Activated CD4-positive, alpha-beta T cell treated with anti-CD3 and anti-CD28 coated beads, Interleukin-2, amount 50 U/mL, for 16 hours (primary cell): Measurements from ENCODE around the gene ARHGAP9.
A peak's percentile ranks its signal among the peaks of the same experiment; 100 is the strongest.
"Not testable (repeated sequence)": the region's sequence is repeated elsewhere in the genome, so short reads cannot be mapped to it uniquely, and the experiment has no call there.

Experiments
- DNase-seq: peaks from one replicate; pipeline ENCODE4 v3.0.0-alpha.2; 2020

Gene ARHGAP9

DNA sequence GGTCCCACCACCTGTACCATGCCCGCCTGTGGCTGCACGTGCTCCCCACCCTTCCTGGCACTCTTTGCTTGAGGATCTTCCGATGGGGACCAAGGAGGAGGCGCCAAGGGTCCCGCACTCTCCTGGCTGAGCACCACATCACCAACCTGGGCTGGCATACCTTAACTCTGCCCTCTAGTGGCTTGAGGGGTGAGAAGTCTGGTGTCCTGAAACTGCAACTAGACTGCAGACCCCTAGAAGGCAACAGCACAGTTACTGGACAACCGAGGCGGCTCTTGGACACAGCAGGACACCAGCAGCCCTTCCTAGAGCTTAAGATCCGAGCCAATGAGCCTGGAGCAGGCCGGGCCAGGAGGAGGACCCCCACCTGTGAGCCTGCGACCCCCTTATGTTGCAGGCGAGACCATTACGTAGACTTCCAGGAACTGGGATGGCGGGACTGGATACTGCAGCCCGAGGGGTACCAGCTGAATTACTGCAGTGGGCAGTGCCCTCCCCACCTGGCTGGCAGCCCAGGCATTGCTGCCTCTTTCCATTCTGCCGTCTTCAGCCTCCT lies 23.4 kb downstream of the ARHGAP9 start:
- DNase-seq, result peak; percentile 73

DNA sequence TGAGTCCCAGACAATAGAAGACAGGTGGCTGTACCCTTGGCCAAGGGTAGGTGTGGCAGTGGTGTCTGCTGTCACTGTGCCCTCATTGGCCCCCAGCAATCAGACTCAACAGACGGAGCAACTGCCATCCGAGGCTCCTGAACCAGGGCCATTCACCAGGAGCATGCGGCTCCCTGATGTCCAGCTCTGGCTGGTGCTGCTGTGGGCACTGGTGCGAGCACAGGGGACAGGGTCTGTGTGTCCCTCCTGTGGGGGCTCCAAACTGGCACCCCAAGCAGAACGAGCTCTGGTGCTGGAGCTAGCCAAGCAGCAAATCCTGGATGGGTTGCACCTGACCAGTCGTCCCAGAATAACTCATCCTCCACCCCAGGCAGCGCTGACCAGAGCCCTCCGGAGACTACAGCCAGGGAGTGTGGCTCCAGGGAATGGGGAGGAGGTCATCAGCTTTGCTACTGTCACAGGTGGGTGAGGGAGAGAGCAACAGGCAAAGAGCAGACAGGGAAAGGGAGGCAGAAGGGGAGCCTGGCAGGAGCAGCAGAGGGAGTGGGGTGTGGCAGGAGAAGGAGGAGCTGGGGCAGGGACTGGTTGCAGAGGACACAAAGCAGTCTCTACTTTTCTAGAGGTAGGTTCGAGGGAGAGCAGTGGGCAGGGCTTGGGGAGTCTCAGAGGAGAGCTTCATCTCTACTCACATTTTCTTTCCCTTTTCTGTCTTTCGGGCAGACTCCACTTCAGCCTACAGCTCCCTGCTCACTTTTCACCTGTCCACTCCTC lies 24.1 kb downstream of the ARHGAP9 start:
- DNase-seq, result no peak

DNA sequence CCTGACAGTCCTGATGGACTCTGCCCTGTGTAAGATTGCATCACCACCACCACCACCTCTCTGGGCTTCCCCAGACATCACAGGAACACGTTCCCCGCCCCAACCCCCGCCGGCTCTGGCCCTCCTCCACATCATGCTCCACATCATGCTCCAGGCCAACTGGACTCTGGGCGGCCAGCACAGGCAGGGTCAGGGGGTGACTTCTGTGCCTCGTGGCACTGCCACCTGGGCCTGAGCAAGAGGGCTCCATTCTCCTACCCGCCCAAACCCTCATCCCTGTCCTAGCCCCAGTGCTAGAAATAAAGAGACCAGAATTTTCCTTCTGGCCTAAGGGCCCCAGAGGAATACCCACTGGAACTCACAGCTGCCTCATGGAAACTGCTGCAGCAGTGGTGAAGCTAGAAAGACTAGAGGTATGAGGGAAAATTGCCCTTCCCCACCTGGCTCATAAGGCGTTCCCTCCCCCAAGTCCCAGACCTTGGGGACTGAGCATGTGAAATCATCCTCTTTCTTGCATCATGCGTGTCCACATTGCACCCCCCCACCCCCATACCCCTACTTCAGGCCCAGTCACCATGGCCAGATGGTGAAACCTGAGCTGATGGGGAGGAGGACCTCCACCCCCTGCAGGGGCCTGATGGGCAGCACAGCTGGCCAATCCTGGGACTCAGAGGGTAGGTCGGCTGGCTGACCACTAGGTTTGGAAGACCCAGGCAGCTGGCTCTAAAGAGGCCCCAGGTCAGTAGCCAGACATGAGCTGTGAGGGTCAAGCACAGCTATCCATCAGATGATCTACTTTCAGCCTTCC lies 24.9 kb downstream of the ARHGAP9 start, which contains the start of gene INHBE:
TSS of gene INHBE (plus strand) at position 742 of the 808 bp plus-strand sequence. CDS start 230 bp downstream, outside the sequence.
- no peak for DNase-seq

DNA sequence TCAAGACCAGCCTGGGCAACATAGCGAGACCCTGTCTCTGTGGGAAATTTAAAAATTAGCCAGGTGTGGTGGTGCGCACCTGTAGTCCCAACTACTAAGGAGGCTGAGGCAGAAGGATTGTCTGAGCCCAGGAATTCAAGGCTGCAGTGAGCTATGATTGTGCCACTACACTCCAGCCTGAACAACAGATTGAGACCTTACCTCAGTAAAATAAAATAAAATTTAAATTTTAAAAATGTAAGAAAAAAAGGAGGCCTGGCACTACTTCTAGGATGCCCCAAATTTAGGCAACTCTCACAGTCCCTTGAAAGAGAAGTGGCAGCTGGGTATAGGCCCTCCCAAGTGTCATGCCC lies 25.5 kb downstream of the ARHGAP9 start:
- DNase-seq, result no peak

DNA sequence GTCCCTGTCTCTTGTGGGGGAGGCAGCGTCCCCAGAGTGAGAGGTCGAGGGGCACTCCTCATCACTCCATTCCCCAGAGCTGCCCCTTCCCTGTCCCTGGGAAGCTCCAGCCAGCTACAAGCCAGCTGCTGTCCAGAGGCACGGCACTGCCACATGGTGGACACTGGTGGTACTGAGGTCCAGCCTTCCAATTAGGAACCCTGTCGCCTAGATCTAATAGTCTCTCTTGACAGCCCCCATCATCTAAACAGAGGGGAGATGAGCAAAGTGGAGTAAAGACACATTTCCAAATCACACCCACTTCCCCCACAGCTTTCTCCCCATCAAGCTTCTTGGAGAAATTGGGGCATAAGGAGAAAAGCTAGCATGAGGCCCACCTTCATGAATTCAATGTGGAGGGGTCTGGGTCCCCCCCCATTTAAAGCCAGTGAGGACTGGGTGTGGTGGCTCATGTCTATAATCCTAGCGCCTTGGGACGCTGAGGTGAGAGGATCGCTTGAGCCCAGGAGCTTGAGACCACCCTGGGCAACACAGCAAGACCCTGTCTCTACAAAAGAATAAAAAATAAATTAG lies 26.6 kb downstream of the ARHGAP9 start:
- peak; percentile 51 for DNase-seq

DNA sequence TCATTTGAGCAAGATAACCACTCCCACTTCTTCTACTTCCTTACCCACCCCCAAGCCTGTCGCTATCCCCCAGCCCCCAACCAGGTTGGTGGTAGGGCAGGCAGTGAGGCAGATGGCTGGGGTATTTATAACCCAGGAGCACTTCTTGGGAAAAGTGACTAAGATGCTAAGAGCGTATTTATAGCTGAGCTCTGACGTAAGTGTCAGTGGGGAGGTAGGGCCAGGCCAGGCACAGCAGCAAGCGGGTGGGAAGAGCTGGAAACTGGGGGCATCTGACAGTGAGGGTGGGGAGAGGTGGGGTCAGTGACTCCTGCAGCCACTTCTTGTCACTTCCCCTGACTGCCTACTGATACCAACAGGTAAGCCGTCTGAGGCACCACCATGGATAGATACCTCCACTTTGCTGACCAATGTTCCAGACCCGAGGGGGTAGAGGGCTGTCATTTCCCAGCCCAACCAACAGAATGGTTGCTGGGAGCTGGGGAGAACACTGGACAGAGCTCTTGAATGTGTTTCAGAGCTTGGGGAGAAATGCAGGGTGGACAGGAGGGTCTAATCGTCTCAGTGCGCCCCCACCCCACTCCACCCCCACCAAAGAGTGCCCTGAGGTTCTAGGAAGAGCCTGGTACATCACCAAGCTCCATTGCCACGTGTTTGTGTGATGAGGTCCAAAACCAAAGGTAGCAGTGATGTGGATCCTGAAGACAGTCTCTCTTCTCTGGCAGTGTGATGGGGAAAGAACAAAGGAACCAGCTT lies 27.3 kb downstream of the ARHGAP9 start:
- no peak for DNase-seq

DNA sequence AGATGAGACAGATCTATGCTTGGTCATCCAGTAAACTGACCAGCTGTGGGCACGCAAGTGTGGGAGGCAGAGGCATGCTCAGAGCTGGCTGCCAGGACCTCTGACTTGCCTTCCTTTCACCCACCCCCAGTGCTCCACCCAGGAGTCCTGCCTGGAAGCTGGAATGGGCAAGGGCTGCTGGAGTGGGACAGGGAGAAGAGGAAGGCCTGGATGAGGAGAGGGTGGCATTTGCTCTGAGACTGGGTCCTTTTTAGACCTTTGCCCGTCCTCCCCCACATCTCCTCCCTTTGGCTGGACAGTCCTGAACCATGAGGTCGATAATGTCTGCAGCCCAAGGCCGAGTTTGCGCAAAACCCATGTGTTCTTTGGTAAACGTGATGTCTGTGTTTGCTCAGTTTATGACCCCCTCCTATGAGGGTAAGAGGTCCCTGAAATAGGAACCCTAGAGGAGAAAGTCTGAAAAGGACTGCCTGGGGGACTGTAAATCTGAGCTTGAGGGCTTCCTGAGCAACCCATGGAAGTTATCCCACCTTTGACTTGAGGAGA lies 28.4 kb downstream of the ARHGAP9 start:
- DNase-seq, result no peak

DNA sequence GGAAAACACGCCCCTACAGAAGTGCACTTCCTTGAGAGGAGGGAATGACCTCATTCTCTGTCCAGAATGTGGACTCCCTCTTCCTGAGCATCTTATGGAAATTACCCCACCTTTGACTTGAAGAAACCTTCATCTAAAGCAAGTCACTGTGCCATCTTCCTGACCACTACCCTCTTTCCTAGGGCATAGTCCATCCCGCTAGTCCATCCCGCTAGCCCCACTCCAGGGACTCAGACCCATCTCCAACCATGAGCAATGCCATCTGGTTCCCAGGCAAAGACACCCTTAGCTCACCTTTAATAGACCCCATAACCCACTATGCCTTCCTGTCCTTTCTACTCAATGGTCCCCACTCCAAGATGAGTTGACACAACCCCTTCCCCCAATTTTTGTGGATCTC lies 29.6 kb downstream of the ARHGAP9 start:
- no peak for DNase-seq

DNA sequence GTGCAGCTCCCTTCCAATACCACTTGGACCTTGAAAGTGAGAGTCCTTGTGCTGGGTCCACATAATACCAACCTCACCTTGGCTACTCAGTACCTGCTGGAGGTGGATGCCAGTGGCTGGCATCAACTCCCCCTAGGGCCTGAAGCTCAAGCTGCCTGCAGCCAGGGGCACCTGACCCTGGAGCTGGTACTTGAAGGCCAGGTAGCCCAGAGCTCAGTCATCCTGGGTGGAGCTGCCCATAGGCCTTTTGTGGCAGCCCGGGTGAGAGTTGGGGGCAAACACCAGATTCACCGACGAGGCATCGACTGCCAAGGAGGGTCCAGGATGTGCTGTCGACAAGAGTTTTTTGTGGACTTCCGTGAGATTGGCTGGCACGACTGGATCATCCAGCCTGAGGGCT lies 30.3 kb downstream of the ARHGAP9 start:
- no peak for DNase-seq

DNA sequence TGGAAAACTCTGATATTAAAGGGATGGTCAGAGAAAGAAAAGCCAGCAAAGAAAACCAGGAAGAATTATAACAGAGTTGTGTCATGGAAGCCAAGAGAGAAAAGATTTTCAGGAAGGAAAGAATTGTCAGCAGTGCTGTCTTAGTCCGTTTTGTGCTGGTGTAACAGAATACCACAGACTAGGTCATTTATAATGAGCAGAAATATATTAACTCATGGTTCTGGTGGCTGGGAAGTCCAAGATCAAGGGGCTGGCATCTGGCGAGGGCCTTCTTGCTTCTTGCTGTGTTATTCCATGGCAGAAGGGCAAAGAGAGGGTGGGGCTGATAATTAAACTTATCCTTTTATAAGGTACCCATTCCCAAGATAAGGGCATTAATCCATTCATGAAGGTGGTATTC lies 31.0 kb downstream of the ARHGAP9 start:
- no peak for DNase-seq

DNA sequence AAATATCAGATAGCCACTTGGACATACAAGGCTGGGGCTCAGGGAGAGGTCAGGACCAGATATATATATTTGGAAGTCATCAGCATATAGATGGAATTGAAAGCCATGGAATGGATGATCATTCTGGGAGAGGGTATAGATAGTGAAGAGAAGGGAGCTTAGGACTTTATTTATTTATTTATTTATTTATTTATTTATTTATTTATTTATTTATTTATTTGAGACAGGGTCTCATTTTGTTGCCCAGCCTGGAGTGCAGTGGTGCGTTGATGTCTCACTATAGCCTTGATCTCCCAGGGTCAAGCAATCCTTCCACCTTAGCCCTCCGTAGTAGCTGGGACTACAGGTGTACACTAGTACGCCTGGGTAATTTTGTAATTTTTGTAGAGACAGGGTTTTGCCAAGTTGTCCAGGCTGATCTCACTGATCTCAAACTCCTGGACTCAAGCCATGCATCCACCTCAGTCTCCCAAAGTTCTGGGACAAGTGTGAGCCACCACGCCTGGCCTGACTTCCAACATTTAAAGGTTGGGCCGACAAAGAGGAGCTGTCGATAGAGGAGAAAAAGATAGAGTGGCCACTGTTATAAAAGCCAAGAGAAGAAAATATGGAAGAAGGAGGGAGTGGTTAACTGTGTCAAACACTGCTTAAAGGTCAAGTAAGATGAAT lies 33.2 kb downstream of the ARHGAP9 start:
- no peak for DNase-seq

DNA sequence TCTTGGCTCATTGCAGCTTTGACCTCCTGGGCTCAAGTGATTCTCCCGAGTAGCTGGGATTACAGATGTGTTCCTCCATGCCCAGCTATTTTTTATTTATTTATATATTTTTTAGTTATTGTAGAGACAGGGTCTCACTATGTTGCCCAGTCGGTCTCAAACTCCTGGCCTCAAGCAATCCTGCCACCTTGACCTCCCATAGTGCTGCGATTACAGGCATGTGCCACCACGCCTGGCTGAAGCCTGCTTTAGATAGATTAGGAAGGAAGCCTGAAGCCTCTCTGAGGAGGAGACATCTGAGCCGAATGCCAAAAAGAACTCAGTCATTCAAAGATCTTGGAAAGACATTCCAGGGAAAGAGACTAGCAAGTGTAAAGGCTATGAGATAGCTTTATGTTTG lies 34.9 kb downstream of the ARHGAP9 start:
- no peak for DNase-seq

DNA sequence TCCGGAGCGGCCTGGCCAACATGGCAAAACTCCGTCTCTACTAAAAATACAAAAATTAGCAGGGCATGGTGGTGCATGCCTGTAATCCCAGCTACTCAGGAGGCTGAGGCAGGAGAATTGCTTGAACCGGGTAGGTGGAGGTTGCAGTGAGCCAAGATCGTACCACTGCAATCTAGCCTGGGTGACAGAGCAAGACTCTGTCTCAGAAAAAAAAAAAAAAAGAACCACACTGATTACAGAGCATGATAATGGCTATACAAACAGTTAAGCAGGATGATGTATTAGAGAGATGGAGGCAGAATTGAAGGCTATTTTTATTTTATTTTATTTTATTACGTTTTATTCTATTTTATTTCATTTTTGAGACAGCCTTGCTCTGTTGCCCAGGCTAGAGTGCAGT lies 35.3 kb downstream of the ARHGAP9 start:
- not testable (repeated sequence) for DNase-seq

DNA sequence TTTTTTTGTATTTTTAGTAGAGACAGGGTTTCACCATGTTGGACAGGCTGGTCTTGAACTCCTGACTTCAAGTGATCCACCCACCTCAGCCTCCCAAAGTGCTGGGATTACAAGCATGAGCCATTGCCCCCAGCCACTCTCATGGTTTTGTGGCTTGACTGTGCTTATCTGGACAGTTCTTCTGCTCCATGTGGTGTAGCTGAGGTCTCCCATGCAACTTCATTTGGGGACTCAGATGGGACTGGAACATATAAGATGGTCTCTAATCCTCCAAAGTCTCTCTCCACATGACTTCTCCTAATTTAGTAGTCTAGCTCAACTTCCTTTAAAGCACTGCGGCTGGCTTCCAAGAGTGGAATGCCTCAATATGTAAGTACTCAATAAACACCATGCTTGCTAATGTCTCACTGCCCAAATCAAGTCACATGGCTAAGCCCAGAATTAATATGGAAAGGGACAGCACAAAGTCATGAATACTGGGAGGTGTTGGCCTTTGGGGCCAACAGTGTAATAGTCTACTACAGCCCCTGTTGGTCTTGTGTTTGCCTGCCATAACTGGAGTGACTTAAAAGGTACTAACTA lies 37.7 kb downstream of the ARHGAP9 start:
- no peak for DNase-seq

DNA sequence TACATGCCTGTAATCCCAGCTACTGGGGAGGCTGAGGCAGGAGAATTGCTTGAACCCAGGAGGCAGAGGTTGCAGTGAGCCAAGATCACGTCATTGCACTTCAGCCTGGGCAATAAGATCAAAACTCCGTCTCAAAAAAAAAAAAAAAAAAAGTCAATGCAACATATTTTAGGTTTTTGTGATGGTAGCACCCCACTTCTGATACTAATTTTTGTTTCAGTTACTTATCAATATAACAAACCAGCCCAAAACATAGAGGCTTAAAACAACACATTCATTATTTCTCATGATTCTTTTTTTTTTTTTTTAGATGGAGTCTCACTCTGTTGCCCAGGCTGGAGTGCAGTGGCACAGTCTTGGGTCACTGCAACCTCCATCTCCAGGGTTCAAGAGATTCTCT lies 38.3 kb downstream of the ARHGAP9 start:
- not testable (repeated sequence) for DNase-seq

DNA sequence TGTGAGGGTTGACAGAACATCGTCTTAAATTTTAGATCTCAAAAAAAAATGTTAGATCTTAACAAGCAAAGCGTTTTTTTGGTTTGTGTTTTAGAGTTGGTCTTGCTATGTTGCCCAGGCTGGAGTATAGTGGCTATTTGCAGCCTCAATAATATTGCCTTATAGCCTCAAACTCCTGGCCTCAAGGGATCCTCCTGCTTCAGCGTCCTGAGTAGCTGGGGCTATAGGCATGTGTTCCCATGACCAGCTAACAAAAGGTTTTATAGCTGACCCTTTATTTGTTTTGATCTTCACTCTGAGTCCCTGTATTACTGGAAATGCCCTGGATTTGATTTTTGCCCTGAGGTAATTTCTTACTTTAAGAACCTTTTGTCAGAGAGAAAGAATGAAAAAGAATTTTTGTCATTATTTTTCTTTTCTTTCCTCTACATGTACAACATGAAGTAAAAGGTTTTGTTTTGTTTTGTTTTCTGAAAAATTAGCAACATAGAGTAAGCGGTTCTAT lies 39.9 kb downstream of the ARHGAP9 start:
- DNase-seq, result no peak

DNA sequence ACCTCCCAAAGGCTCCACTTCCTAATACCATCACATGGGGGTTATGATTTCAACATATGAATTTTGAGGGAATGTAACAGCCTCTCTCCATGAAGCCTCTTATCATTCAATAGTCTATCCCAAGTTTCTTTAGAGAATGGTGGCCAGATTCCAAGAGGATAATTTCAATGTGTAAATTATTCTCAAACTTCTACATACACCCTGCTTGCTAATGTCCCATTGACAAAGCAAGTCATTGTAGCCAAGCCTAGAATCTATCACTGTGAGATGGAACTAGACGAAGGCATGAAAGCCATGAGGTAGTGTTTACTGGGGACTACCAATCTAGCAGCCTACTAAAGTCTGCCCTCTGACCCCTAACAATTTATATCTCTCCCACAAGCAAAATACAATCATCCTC lies 41.3 kb downstream of the ARHGAP9 start:
- no peak for DNase-seq

DNA sequence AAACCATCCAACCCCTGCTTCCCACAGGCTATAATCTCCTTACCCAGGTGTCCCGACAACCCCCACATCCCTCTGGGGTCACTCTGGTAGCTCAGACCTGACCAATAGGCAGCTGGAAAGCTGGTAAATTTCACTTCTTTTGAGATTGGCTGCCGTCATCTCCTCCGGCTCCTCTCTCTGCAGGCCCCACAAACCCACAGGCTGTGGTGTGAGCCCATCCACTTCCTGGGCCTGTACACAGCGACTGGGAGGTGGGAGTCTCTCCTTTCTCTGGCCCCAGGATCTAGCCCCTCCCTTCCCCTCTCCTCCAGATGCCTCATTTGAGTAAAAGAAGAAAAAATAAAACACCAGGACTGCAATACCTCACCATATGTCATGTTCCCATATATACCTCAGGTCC lies 44.4 kb downstream of the ARHGAP9 start:
- DNase-seq, result no peak

DNA sequence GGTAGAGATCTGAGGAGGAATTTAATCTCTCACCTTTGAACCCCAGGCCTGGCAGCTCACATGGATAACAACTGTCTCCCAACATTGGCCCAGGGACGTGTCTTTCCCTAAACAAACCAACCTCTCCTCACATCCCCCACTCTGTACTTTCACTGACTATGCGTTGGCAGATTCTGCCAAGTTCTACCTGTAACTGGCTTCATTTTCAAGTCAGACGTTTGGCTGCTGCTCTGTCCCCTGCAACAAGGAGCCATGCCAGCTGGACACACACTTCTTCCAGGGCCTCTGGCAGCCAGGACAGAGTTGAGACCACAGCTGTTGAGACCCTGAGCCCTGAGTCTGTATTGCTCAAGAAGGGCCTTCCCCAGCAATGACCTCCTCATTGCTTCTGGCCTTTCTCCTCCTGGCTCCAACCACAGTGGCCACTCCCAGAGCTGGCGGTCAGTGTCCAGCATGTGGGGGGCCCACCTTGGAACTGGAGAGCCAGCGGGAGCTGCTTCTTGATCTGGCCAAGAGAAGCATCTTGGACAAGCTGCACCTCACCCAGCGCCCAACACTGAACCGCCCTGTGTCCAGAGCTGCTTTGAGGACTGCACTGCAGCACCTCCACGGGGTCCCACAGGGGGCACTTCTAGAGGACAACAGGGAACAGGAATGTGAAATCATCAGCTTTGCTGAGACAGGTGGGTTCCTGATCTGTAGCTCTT lies 45.0 kb downstream of the ARHGAP9 start, which contains the start of gene INHBC:
TSS of gene INHBC (plus strand) at position 268 of the 707 bp plus-strand sequence. CDS start at position 371, 103 bp downstream.
- no peak for DNase-seq

DNA sequence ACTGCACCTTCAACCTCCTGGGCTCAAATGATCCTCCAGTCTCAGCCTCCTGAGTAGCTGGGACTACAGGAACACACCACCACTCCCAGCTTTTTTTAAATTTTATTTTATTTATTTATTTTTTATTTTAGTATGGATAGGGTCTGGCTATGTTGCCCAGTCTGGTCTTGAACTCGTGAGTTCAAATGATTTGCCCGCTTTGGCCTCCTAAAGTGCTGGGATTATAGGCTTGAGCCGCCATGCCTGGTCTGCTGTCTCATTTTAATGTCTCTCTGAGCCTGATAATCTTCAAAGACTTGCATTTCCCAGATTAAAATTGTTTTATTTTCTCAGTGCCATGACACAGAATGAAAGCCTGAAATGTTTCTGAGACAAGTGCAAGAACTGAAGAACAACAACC lies 46.3 kb downstream of the ARHGAP9 start:
- no peak for DNase-seq
